KOPT-K1 (cell line): ENCODE results near the gene TACC3.

Experiments used
- H3K27ac ChIP-seq: fragments of 200-600 bp; sonication (generic); 2 replicates; pipeline ENCODE4 v1.5.1; 2016; ENCODE audit warnings: antibody characterized with exemption, mild to moderate bottlenecking, low read depth, low read length; ENCODE audit not compliant: poor library complexity, severe bottlenecking
- H3K36me3 ChIP-seq: fragments of 200-600 bp; sonication (generic); 2 replicates; pipeline ENCODE4 v1.5.1; 2017; ENCODE audit warnings: antibody characterized with exemption, mild to moderate bottlenecking, low read length, moderate library complexity; ENCODE audit not compliant: insufficient read depth
- H3K9me3 ChIP-seq: fragments of 200-600 bp; sonication (generic); 2 replicates; pipeline ENCODE4 v1.5.1; 2017; ENCODE audit warnings: antibody characterized with exemption, low read length, mild to moderate bottlenecking; ENCODE audit not compliant: insufficient read depth, poor library complexity, severe bottlenecking

TACC3 gene

GRCh38 chr4:1776521-1777161 is 55.3 kb downstream of the TACC3 start:
- Histone ChIP-seq H3K27ac (no peak overlapping the region), H3K36me3 (no peaks in the 10 kb centered on the region)

DNA sequence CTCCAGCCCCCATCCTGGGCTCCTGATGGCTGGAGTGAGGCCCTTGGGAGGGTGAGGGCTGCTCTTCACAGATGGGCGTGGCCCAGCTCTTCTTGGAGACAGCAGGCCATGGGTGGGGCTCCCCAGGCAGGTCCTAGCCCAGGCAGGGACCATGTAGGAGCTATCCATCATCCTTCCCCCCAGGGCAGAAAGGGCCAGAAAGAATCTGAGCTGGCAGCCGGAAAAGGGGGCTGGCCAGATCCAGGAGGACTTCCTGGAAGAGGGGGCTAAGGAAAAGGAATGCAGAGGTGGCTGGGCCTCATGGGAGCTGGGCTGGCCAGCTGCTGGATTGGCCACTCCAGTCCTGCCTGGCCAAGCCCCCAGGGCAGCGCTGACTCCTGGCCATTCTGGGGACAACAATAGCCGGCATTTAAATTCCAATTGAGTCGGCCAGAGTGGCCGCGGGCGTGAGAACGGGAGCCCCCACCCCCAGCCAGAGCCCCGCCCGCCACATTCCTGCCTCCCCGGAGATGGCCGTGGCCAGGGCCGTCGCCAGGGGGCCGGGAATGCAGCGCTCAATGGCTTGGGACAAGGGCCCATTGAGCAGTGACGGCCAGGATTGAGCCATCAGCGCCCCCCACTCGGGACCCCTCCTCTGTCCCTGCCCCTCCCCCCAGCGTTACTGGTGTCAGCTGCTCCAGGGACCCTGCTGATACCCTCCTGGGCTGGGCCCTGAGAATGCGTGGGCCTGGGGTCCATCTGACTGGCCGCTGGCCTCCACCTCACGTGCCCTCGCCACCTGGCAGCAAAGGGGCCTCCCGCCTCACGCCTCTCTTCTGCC is 56.7 kb downstream of the TACC3 start:
- no peak overlapping the region for H3K27ac ChIP-seq

More at GRCh38 chr4:1776521-1777161, 55.3 kb downstream of the TACC3 start:
- no peaks in the 10 kb centered on the region for H3K9me3 ChIP-seq

GRCh38 chr4:1778642-1779392 is 57.5 kb downstream of the TACC3 start:
- H3K9me3 ChIP-seq = no peaks in the 10 kb centered on the region
- H3K36me3 ChIP-seq = no peaks in the 10 kb centered on the region
- H3K27ac ChIP-seq = no peak overlapping the region

More for the DNA sequence above, 56.7 kb downstream of the TACC3 start:
- H3K36me3 ChIP-seq = no peaks in the 10 kb centered on the region
- H3K9me3 ChIP-seq = no peaks in the 10 kb centered on the region

- Histone ChIP-seq H3K27ac (no peak overlapping the region), H3K36me3 (no peaks in the 10 kb centered on the region), H3K9me3 (no peaks in the 10 kb centered on the region)
Measured at GRCh38 chr4:1779588-1780382, 58.5 kb downstream of the TACC3 start.

DNA sequence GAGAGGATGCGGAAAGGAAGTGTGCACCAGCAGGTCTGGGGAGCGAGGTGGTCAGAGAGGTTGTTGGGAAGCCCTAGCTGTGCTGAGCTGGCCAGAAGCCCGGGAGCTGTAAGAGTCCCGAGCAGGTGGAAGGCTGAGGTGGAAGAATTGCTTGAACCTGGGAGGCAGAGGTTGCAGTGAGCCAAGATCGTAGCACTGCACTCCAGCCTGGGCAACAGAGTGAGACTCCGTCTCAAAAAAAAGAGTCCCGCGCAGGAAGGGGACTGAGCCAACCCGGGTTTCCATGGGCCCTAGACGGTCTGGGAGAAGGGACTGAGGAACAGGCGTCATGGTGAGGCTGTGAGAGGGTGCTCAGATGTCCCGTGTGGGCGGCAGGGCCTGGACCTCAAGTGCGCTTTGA is 59.1 kb downstream of the TACC3 start:
- Histone ChIP-seq H3K36me3 (no peaks in the 10 kb centered on the region), H3K27ac (no peak overlapping the region), H3K9me3 (no peaks in the 10 kb centered on the region)

DNA sequence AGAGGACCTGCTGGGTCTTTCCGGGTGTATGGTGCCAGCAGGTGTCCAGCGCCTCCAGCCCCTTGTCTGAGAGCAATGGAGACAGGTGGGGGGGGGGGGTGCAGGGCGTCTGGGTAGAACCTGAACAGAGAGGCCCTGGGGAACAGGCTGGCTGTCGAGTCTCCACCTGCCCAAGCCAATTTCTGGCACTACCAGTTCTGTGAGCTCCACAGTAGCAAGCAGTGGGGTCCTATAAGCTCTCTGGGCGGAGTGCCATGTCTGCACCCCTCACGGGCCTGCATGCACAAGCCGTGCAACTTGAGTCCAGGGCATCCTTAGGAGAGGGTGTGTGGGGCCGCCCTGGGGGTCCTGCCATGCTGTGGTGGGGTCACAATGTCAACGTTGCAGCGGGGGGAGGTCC is 61.7 kb downstream of the TACC3 start:
- H3K27ac ChIP-seq = no peak overlapping the region

GRCh38 chr4:1783970-1784369 is 62.6 kb downstream of the TACC3 start:
- Histone ChIP-seq H3K36me3 (no peaks in the 10 kb centered on the region), H3K27ac (no peak overlapping the region), H3K9me3 (no peaks in the 10 kb centered on the region)

More for the DNA sequence above, 61.7 kb downstream of the TACC3 start:
- no peaks in the 10 kb centered on the region for H3K36me3 ChIP-seq
- no peaks in the 10 kb centered on the region for H3K9me3 ChIP-seq

GRCh38 chr4:1784395-1784788 is 63.1 kb downstream of the TACC3 start:
- no peaks in the 10 kb centered on the region for H3K9me3 ChIP-seq
- H3K27ac ChIP-seq = no peak overlapping the region
- no peaks in the 10 kb centered on the region for H3K36me3 ChIP-seq

DNA sequence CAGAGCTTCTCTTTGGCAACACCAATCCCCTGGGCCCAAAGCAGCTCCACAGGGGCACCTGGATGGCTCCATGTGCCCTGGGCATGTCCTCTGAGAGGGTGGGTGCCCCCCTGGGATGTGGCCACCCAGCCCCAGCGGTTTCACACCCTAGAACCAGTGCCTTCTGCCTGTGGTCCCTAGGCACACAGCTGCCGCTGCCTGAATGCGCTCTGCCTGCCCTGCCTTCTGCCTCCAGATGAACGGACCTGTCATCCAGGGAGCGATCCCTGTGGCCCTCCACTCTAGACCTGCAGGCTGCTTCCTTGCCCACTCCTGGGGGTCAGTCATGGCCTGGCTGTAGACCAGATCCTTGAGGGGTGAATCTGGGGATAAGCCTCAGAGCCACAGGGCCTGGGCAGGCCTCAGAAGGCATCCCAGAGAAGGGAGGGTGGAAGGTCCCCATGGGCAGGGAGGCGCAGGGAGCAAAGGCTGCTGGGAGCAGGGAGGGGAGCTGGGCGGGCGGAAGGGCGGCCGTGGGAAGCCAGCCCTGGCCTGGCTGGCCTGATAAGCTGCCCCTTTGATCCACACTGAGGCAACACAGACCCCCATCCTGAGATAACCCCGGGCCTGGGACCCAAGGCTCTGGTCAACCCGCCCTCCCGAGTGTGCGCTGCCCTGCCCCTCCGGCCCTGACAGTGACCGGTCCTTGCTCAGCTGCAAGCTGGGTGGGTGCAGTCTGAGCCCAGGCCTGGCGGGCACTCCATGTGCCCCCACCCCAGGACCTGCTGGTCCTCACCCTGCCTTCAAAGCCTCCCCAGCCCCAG is 63.7 kb downstream of the TACC3 start:
- Histone ChIP-seq H3K27ac (no peak overlapping the region), H3K36me3 (no peaks in the 10 kb centered on the region), H3K9me3 (no peaks in the 10 kb centered on the region)

GRCh38 chr4:1785592-1785991 is 64.3 kb downstream of the TACC3 start:
- H3K27ac ChIP-seq = no peak overlapping the region
- no peaks in the 10 kb centered on the region for H3K9me3 ChIP-seq
- no peaks in the 10 kb centered on the region for H3K36me3 ChIP-seq

GRCh38 chr4:1786544-1787362 is 65.4 kb downstream of the TACC3 start:
- Histone ChIP-seq H3K9me3 (no peaks in the 10 kb centered on the region), H3K36me3 (no peaks in the 10 kb centered on the region), H3K27ac (no peak overlapping the region)

GRCh38 chr4:1787411-1788077 is 66.2 kb downstream of the TACC3 start:
- Histone ChIP-seq H3K9me3 (no peaks in the 10 kb centered on the region), H3K27ac (no peak overlapping the region), H3K36me3 (no peaks in the 10 kb centered on the region)
